Measurements from ENCODE around the gene TENM3.

TENM3 gene

GRCh38 chr4:182688081-182688480, 444.9 kb downstream of the TENM3 start:
- no peak for DNase-seq (ENCODE audit: low spot score)

- DNase-seq (ENCODE audit: low spot score) = no peak
These were observed 451.3 kb downstream of the TENM3 start for GRCh38 chr4:182694551-182694950.

GRCh38 chr4:182695009-182695408, 451.8 kb downstream of the TENM3 start:
- no peak for DNase-seq (ENCODE audit: low spot score)

- no peak for DNase-seq (ENCODE audit: low spot score)
These were observed 452.6 kb downstream of the TENM3 start for GRCh38 chr4:182695842-182696241.

GRCh38 chr4:182697094-182697493, 453.9 kb downstream of the TENM3 start:
- DNase-seq (ENCODE audit: low spot score) = no peak

GRCh38 chr4:182698212-182698611, 455.0 kb downstream of the TENM3 start:
- no peak for DNase-seq (ENCODE audit: low spot score)

GRCh38 chr4:182699201-182699600, 456.0 kb downstream of the TENM3 start:
- DNase-seq (ENCODE audit: low spot score) = no peak

- no peak for DNase-seq (ENCODE audit: low spot score)
These were observed 456.6 kb downstream of the TENM3 start for GRCh38 chr4:182699795-182700194.

- DNase-seq (ENCODE audit: low spot score) = no peak
These were observed 457.4 kb downstream of the TENM3 start for GRCh38 chr4:182700362-182701160.

- no peak for DNase-seq (ENCODE audit: low spot score)
These were observed 460.9 kb downstream of the TENM3 start for GRCh38 chr4:182704077-182704476.

GRCh38 chr4:182704948-182705347, 461.7 kb downstream of the TENM3 start:
- no peak for DNase-seq (ENCODE audit: low spot score)

GRCh38 chr4:182705389-182705788, 462.2 kb downstream of the TENM3 start:
- DNase-seq (ENCODE audit: low spot score) = no peak

- no peak for DNase-seq (ENCODE audit: low spot score)
These were observed 468.0 kb downstream of the TENM3 start for GRCh38 chr4:182711211-182711610.

GRCh38 chr4:182715548-182715947, 472.3 kb downstream of the TENM3 start:
- no peak for DNase-seq (ENCODE audit: low spot score)

GRCh38 chr4:182716192-182716591, 473.0 kb downstream of the TENM3 start:
- no peak for DNase-seq (ENCODE audit: low spot score)

GRCh38 chr4:182717788-182718583, 474.8 kb downstream of the TENM3 start:
- DNase-seq (ENCODE audit: low spot score) = no peak

- no peak for DNase-seq (ENCODE audit: low spot score)
These were observed 481.2 kb downstream of the TENM3 start for GRCh38 chr4:182724414-182724813.

GRCh38 chr4:182729516-182729915, 486.3 kb downstream of the TENM3 start:
- DNase-seq (ENCODE audit: low spot score) = no peak

- DNase-seq (ENCODE audit: low spot score) = no peak
These were observed 487.6 kb downstream of the TENM3 start for GRCh38 chr4:182730791-182731190.

- no peak for DNase-seq (ENCODE audit: low spot score)
These were observed 493.0 kb downstream of the TENM3 start for GRCh38 chr4:182736207-182736606.

- no peak for DNase-seq (ENCODE audit: low spot score)
These were observed 495.3 kb downstream of the TENM3 start for GRCh38 chr4:182738283-182739047.

- no peak for DNase-seq (ENCODE audit: low spot score)
These were observed 497.1 kb downstream of the TENM3 start for GRCh38 chr4:182740256-182740655.

GRCh38 chr4:182741054-182741453, 497.9 kb downstream of the TENM3 start:
- no peak for DNase-seq (ENCODE audit: low spot score)

Data from LoVo (cell line).